ENCODE measurements around the gene WHRN. TPM values are rescaled to one million over a fixed set of nuclear protein-coding genes. Genes with fewer than 3 reads are reported as not detected.

Gene WHRN
- total RNA-seq, 2 experiments from 2014 or later: 0.19 to 2.1 TPM

GRCh38 chr9:114549697-114550330, 44.5 kb upstream of the WHRN start:
- H2AFZ ChIP-seq (ENCODE audit: low read length): no peak overlapping the region
- intact Hi-C loops (cut with micrococcal nuclease; ENCODE audit: unreplicated experiment): no loop called here
- H3K4me2 ChIP-seq (ENCODE audit: low read length): no peak overlapping the region
- H3K27ac ChIP-seq (ENCODE audit: low read depth, low read length, poor library complexity, severe bottlenecking): no peak overlapping the region
- H3K4me1 ChIP-seq (ENCODE audit: insufficient read depth, low read length, poor library complexity, severe bottlenecking): no peaks in the 10 kb centered on the region
- no peaks in the 10 kb centered on the region for H4K20me1 ChIP-seq (ENCODE audit: insufficient read depth, low read length)
- no peak for DNase-seq (ENCODE audit: low spot score)
- TF ChIP-seq EZH2phosphoT487 (IDR thresholded peaks at IDR 0.05; ENCODE audit: borderline replicate concordance, low read depth, low read length): no peak
- TF ChIP-seq, protein P1, sequence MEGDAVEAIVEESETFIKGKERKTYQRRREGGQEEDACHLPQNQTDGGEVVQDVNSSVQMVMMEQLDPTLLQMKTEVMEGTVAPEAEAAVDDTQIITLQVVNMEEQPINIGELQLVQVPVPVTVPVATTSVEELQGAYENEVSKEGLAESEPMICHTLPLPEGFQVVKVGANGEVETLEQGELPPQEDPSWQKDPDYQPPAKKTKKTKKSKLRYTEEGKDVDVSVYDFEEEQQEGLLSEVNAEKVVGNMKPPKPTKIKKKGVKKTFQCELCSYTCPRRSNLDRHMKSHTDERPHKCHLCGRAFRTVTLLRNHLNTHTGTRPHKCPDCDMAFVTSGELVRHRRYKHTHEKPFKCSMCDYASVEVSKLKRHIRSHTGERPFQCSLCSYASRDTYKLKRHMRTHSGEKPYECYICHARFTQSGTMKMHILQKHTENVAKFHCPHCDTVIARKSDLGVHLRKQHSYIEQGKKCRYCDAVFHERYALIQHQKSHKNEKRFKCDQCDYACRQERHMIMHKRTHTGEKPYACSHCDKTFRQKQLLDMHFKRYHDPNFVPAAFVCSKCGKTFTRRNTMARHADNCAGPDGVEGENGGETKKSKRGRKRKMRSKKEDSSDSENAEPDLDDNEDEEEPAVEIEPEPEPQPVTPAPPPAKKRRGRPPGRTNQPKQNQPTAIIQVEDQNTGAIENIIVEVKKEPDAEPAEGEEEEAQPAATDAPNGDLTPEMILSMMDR (conservative IDR thresholded peaks at IDR 0.05; ENCODE audit: low read length): no peak
- ChIA-PET CTCF (ENCODE audit: unreplicated experiment) (no interaction called here), POLR2A (interaction anchor here (1.4 kb wide), 1 partner anchor 10 kb away, joined by 3 read pairs; no protein-coding TSS in a partner anchor)
- H3K36me3 ChIP-seq (ENCODE audit: insufficient read depth, low read length): no peaks in the 10 kb centered on the region
- BruUV-seq (replicated peaks): no TSS peak
- no peaks in the 10 kb centered on the region for H3K9me3 ChIP-seq (ENCODE audit: low read length)
- H3K9me2 ChIP-seq (ENCODE audit: insufficient read depth, low read length): no peaks in the 10 kb centered on the region
- no peak overlapping the region for H3K4me3 ChIP-seq (ENCODE audit: low read depth, low read length, poor library complexity, severe bottlenecking)
- no peaks in the 10 kb centered on the region for H3K79me2 ChIP-seq (ENCODE audit: insufficient read depth, low read depth, low read length)

DNA sequence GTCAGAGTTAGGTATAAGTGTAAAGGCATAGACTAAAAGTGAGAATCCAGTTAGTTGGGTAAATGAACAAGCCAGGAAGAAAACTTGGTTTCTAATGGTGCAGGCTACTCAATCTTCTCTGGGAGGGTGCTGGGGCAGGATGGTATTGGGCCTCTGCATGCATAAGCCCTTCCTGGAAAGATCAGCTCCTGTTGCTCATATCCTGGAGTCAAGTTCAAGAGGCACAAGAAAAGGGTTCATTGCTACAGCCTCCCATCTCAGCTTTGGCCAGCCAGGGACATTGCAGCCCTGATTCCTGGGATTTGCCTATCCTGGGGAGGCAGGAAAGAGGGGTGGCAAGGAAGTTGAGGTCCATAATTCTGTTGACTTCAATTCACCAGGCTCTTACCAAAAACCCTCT, 41.6 kb upstream of the WHRN start:
- TF ChIP-seq EZH2phosphoT487 (IDR thresholded peaks at IDR 0.05; ENCODE audit: borderline replicate concordance, low read depth, low read length): no peak
- TF ChIP-seq, protein P1 (conservative IDR thresholded peaks at IDR 0.05; ENCODE audit: low read length): no peak
- Histone ChIP-seq H3K27ac (ENCODE audit: low read depth, low read length, poor library complexity, severe bottlenecking) (no peak overlapping the region), H4K20me1 (ENCODE audit: insufficient read depth, low read length) (no peaks in the 10 kb centered on the region), H3K4me2 (ENCODE audit: low read length) (no peak overlapping the region), H2AFZ (ENCODE audit: low read length) (no peak overlapping the region), H3K4me1 (ENCODE audit: insufficient read depth, low read length, poor library complexity, severe bottlenecking) (no peaks in the 10 kb centered on the region), H3K4me3 (ENCODE audit: low read depth, low read length, poor library complexity, severe bottlenecking) (no peak overlapping the region), H3K36me3 (ENCODE audit: insufficient read depth, low read length) (no peaks in the 10 kb centered on the region), H3K79me2 (ENCODE audit: insufficient read depth, low read depth, low read length) (no peaks in the 10 kb centered on the region), H3K9me2 (ENCODE audit: insufficient read depth, low read length) (no peaks in the 10 kb centered on the region), H3K9me3 (ENCODE audit: low read length) (no peaks in the 10 kb centered on the region)
- BruUV-seq (replicated peaks): no TSS peak
- CTCF ChIA-PET (ENCODE audit: unreplicated experiment): no interaction called here
- POLR2A ChIA-PET: no interaction called here
- intact Hi-C loops (cut with micrococcal nuclease; ENCODE audit: unreplicated experiment): no loop called here
- DNase-seq (ENCODE audit: low spot score): no peak

DNA sequence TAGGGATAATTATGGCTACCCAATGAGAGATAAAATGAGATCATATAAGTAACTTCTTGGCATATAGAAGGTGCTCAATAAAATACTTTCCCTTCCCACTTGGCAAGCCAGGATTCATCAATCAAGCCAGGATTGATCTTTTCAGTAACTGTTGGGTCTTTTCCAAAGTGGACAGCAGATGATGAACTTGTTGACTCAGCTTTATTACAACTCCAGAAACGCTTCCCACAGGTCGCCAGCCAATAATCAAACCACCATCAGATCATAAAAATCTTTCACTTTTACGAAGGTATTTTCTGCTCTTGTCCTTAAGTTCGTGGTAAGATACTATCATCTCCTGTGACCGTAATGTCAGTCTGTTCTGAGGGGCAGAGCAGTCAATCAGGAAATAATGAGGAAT, 39.8 kb upstream of the WHRN start:
- BruUV-seq (replicated peaks): no TSS peak
- CTCF ChIA-PET (ENCODE audit: unreplicated experiment): interaction anchor here (0.5 kb wide), 1 partner anchor 1511 kb away, joined by 3 read pairs; no protein-coding TSS in a partner anchor
- Histone ChIP-seq H2AFZ (ENCODE audit: low read length) (no peak overlapping the region), H3K9me2 (ENCODE audit: insufficient read depth, low read length) (no peaks in the 10 kb centered on the region), H3K4me2 (ENCODE audit: low read length) (no peak overlapping the region), H3K36me3 (ENCODE audit: insufficient read depth, low read length) (no peaks in the 10 kb centered on the region), H3K27ac (ENCODE audit: low read depth, low read length, poor library complexity, severe bottlenecking) (no peak overlapping the region), H4K20me1 (ENCODE audit: insufficient read depth, low read length) (no peaks in the 10 kb centered on the region), H3K9me3 (ENCODE audit: low read length) (no peaks in the 10 kb centered on the region), H3K79me2 (ENCODE audit: insufficient read depth, low read depth, low read length) (no peaks in the 10 kb centered on the region), H3K4me3 (ENCODE audit: low read depth, low read length, poor library complexity, severe bottlenecking) (no peak overlapping the region), H3K4me1 (ENCODE audit: insufficient read depth, low read length, poor library complexity, severe bottlenecking) (peaks cover 5% of the 10 kb centered on the region)
- intact Hi-C loops (cut with micrococcal nuclease; ENCODE audit: unreplicated experiment): no loop called here
- POLR2A ChIA-PET: interaction anchor here (1.3 kb wide), 1 partner anchor 157 kb away, joined by 3 read pairs; the partner anchor contains the start of gene AKNA
- TF ChIP-seq EZH2phosphoT487 (IDR thresholded peaks at IDR 0.05; ENCODE audit: borderline replicate concordance, low read depth, low read length): no peak
- TF ChIP-seq, protein P1 (conservative IDR thresholded peaks at IDR 0.05; ENCODE audit: low read length): no peak
- DNase-seq (ENCODE audit: low spot score): no peak

All from OCI-LY7 (cell line).